HFFc6 (cell line): ENCODE measurements around the gene CATSPERB. TPM values are rescaled to one million over a fixed set of nuclear protein-coding genes. Genes with fewer than 3 reads are reported as not detected.

Experiments
- DNase-seq: peaks from one replicate; pipeline ENCODE4 v3.0.0-alpha.2; 2018
- H3K27ac Mint-ChIP-seq: 2 replicates; pipeline ENCODE4 v1.8.0; 2020; ENCODE audit warnings: mild to moderate bottlenecking, mixed read lengths
- H3K27me3 Mint-ChIP-seq: 2 replicates; pipeline ENCODE4 v1.8.0; 2021; ENCODE audit warnings: mild to moderate bottlenecking, moderate library complexity, mixed read lengths; ENCODE audit not compliant: insufficient read depth
- H3K36me3 Mint-ChIP-seq: 2 replicates; pipeline ENCODE4 v1.8.0; 2021; ENCODE audit warnings: low read depth, mixed read lengths
- H3K4me1 Mint-ChIP-seq: 2 replicates; pipeline ENCODE4 v1.8.0; 2020; ENCODE audit warnings: low read depth, mixed read lengths
- H3K4me3 Mint-ChIP-seq: 2 replicates; pipeline ENCODE4 v1.8.0; 2020; ENCODE audit warnings: mild to moderate bottlenecking, moderate library complexity, mixed read lengths
- H3K9me3 Mint-ChIP-seq: 2 replicates; pipeline ENCODE4 v1.8.0; 2020; ENCODE audit warnings: mild to moderate bottlenecking, mixed read lengths
- CTCF ChIP-seq: fragments of 200-600 bp; sonication (generic); IDR thresholded peaks from 2 replicates; pipeline ENCODE4 v1.5.0; 2021; ENCODE audit warnings: antibody characterized with exemption, mild to moderate bottlenecking
- total RNA-seq, 6 experiments: library from RNA; stranded (reverse); fragmentation: NEBNext Ultra II Directional; extraction: Animal tissue kit (Norgen Biotek cat#: 25700); gene quantifications; 2 replicates in 1 of 6; 3 replicates in 5 of 6; pipeline ENCODE4 v1.2.3, GENCODE V29; 2021

Gene CATSPERB
- total RNA-seq, 6 experiments from 2014 or later, result not detected

GRCh38 chr14:91727121-91727520 lies 4.8 kb downstream of the CATSPERB start:
- DNase-seq, result no peak
- Mint-ChIP-seq H3K27me3 (no peaks in the 10 kb centered on the region; the same call in 1 of the 2 replicates), H3K4me1 (peaks cover 13% of the 10 kb centered on the region; the same call in 1 of the 2 replicates), H3K4me3 (no peak overlapping the region), H3K27ac (no peak overlapping the region), H3K36me3 (no peaks in the 10 kb centered on the region), H3K9me3 (no peaks in the 10 kb centered on the region)
- TF ChIP-seq CTCF, result no peak

- H3K27me3 Mint-ChIP-seq, result no peaks in the 10 kb centered on the region
- no peaks in the 10 kb centered on the region; the same call in 1 of the 2 replicates for H3K9me3 Mint-ChIP-seq
- H3K4me3 Mint-ChIP-seq, result no peak overlapping the region
- no peaks in the 10 kb centered on the region for H3K36me3 Mint-ChIP-seq
- H3K4me1 Mint-ChIP-seq, result peaks cover 13% of the 10 kb centered on the region; the same call in 1 of the 2 replicates
- no peak overlapping the region for H3K27ac Mint-ChIP-seq
- no peak for TF ChIP-seq CTCF
- DNase-seq, result no peak
Observed at GRCh38 chr14:91723501-91723900, 8.4 kb downstream of the CATSPERB start.

DNA sequence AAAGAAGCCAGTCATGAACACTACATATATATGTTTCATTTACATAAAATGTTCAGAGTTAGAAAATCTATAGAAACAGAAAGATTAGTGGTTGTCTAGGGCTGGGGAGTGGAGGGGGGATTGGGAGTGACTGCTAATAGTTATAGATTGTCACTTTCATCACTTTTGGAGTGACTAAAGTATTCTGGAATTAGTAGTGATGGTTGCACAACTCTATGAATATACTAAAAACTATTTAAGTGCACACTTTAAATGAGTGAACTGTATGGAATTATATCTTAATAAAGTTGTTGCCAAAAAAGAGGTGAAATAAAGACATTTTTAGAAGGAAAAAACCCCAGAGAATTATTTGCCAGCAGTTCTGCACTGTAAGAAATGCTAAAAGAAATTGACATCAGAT lies 9.5 kb downstream of the CATSPERB start:
- Mint-ChIP-seq H3K4me1 (peaks cover 9% of the 10 kb centered on the region; the same call in 1 of the 2 replicates), H3K27ac (no peak overlapping the region), H3K4me3 (no peak overlapping the region), H3K9me3 (no peaks in the 10 kb centered on the region; the same call in 1 of the 2 replicates), H3K36me3 (no peaks in the 10 kb centered on the region), H3K27me3 (no peaks in the 10 kb centered on the region)
- DNase-seq, result no peak
- TF ChIP-seq CTCF, result no peak

- Mint-ChIP-seq H3K4me1 (no peaks in the 10 kb centered on the region), H3K36me3 (no peaks in the 10 kb centered on the region), H3K4me3 (no peak overlapping the region), H3K27ac (no peak overlapping the region), H3K27me3 (no peaks in the 10 kb centered on the region), H3K9me3 (no peaks in the 10 kb centered on the region; the same call in 1 of the 2 replicates)
- TF ChIP-seq CTCF, result no peak
- DNase-seq, result no peak
Observed at GRCh38 chr14:91719839-91720238, 12.0 kb downstream of the CATSPERB start.

GRCh38 chr14:91716999-91717398 lies 14.9 kb downstream of the CATSPERB start:
- H3K4me3 Mint-ChIP-seq, result no peak overlapping the region
- H3K27me3 Mint-ChIP-seq, result no peaks in the 10 kb centered on the region; the same call in 1 of the 2 replicates
- no peak for TF ChIP-seq CTCF
- no peaks in the 10 kb centered on the region for H3K4me1 Mint-ChIP-seq
- H3K9me3 Mint-ChIP-seq, result no peaks in the 10 kb centered on the region; the same call in 1 of the 2 replicates
- no peaks in the 10 kb centered on the region for H3K36me3 Mint-ChIP-seq
- H3K27ac Mint-ChIP-seq, result no peak overlapping the region
- DNase-seq, result no peak

- H3K4me3 Mint-ChIP-seq, result no peak overlapping the region
- no peaks in the 10 kb centered on the region for H3K9me3 Mint-ChIP-seq
- TF ChIP-seq CTCF, result no peak
- DNase-seq, result no peak
- no peaks in the 10 kb centered on the region for H3K36me3 Mint-ChIP-seq
- no peaks in the 10 kb centered on the region for H3K4me1 Mint-ChIP-seq
- no peak overlapping the region for H3K27ac Mint-ChIP-seq
- H3K27me3 Mint-ChIP-seq, result no peaks in the 10 kb centered on the region; the same call in 1 of the 2 replicates
Observed at GRCh38 chr14:91714805-91715204, 17.1 kb downstream of the CATSPERB start.
